Muscle layer of duodenum (tissue), 2 donors: ENCODE data around the gene CEP55.
"Not testable (repeated sequence)": the region's sequence is repeated elsewhere in the genome, so short reads cannot be mapped to it uniquely, and the experiment has no call there.

Experiments
- H3K27ac ChIP-seq: one replicate; pipeline ENCODE4 v1.7.0; 2013; ENCODE audit warnings: mild to moderate bottlenecking, low read length
- H3K27me3 ChIP-seq: one replicate; pipeline ENCODE4 v1.7.0; 2013; ENCODE audit warnings: low read depth, mild to moderate bottlenecking, control low read depth, low read length
- H3K36me3 ChIP-seq, 2 donors: one replicate each; pipeline ENCODE4 v1.7.0; 2013; ENCODE audit warnings: low read length in 2 of 2, control low read depth in 1 of 2, mild to moderate bottlenecking in 1 of 2; ENCODE audit not compliant: insufficient read depth in 2 of 2, control insufficient read depth in 1 of 2
- H3K4me1 ChIP-seq, 2 donors: one replicate each; pipeline ENCODE4 v1.7.0; 2013; ENCODE audit warnings: low read length in 2 of 2, mild to moderate bottlenecking in 2 of 2, control low read depth in 1 of 2, moderate library complexity in 1 of 2; ENCODE audit not compliant: insufficient read depth in 2 of 2, control insufficient read depth in 1 of 2
- H3K4me3 ChIP-seq, 2 donors: one replicate each; pipeline ENCODE4 v1.7.0; 2013; ENCODE audit warnings: low read length in 2 of 2, low read depth in 1 of 2, mild to moderate bottlenecking in 1 of 2
- H3K9me3 ChIP-seq, 2 donors: one replicate each; pipeline ENCODE4 v1.7.0; 2013; ENCODE audit warnings: low read length in 2 of 2, control low read depth in 1 of 2, mild to moderate bottlenecking in 1 of 2; ENCODE audit not compliant: control insufficient read depth in 1 of 2
- donor health status: healthy.

The CEP55 gene

DNA sequence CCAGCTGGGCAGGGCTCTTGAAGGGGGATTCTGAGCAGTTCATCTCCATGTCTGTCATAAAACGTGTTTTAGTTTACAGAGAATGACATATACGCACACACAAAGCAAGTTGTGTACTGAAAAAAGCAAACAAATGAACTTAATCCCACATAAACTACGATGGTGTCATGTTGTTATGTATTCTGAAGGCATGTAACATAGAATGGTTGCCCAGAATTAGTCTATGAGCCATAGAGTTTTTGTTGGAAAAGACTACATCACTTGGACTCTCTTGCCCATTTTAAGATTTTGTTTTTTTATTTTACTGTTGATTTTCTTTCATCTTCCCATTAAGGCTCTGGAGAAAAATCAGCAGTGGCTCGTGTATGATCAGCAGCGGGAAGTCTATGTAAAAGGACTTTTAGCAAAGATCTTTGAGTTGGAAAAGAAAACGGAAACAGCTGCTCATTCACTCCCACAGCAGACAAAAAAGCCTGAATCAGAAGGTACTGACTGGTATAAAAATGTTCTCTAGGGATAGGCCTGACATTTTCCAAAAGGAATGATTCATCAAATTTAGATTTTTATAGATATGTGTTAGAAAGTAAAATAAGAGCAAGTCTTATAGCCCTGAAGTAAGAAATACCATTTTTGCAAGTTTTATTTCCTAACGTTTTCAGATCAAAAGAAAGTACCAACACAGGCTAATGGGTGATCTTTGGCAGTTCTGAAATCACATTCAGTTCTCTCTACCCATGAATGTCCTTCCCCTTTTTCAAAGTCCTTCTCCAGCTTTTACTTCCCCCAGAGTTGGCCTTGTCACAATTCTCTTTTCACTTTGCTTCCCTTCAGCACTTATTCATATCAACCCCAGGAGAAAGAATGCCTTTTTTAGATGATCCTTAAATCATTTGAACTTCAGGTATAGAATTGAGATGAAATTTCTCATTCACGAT lies 18.9 kb downstream of the CEP55 start:
- Histone ChIP-seq H3K9me3 (no peaks in the 10 kb centered on the region), H3K4me3 (no peak overlapping the region), H3K27me3 (no peaks in the 10 kb centered on the region), H3K27ac (no peak overlapping the region), H3K36me3 (no peaks in the 10 kb centered on the region), H3K4me1 (no peaks in the 10 kb centered on the region)

DNA sequence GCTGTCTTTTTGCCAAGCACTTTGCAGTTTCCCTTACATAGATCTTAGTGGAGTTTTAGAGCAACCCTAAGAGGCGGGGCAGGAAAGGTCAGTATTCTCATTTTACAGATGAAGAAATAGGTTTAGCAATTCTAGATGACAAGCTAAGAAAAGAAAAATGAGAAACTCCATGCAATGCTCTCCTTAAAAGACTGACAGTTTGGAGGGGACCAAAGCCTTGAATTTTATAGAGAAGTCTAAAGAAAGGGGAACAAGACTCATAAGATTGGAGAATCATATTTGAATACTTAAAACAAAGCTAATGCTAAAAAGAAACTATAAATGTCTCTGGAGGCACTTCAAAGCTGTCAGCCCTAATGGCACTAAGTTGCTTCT lies 19.6 kb downstream of the CEP55 start:
- no peaks in the 10 kb centered on the region for H3K4me1 ChIP-seq
- no peaks in the 10 kb centered on the region for H3K36me3 ChIP-seq
- H3K27ac ChIP-seq = no peak overlapping the region
- H3K9me3 ChIP-seq = no peaks in the 10 kb centered on the region
- H3K4me3 ChIP-seq = no peak overlapping the region
- H3K27me3 ChIP-seq = no peaks in the 10 kb centered on the region

GRCh38 chr10:93518531-93518930 lies 22.1 kb downstream of the CEP55 start:
- H3K9me3 ChIP-seq = no peaks in the 10 kb centered on the region
- no peak overlapping the region for H3K27ac ChIP-seq
- no peak overlapping the region for H3K4me3 ChIP-seq
- H3K36me3 ChIP-seq = no peaks in the 10 kb centered on the region
- no peaks in the 10 kb centered on the region for H3K4me1 ChIP-seq
- H3K27me3 ChIP-seq = no peaks in the 10 kb centered on the region

DNA sequence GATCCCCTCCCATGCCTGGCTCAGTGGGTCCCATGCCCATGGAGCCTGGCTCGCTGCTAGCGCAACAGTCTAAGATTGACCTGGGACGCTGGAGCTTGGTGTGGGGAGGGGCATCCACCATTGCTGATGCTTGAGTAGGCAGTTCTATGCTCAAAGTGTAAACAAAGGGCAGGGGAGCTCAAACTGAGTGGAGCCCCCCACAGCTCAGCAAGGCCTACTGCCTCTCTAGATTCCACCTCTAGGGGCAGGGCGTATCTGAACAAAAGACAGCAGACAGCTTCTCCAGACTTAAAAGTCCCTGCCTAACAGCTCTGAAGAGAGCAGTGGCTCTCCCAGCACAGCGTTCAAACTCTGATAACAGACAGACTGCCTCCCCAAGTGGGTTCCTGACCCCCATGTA lies 38.9 kb downstream of the CEP55 start:
- Histone ChIP-seq H3K27ac (no peak overlapping the region), H3K36me3 (no peaks in the 10 kb centered on the region), H3K4me3 (no peak overlapping the region), H3K27me3 (no peaks in the 10 kb centered on the region), H3K4me1 (no peaks in the 10 kb centered on the region), H3K9me3 (no peaks in the 10 kb centered on the region)

DNA sequence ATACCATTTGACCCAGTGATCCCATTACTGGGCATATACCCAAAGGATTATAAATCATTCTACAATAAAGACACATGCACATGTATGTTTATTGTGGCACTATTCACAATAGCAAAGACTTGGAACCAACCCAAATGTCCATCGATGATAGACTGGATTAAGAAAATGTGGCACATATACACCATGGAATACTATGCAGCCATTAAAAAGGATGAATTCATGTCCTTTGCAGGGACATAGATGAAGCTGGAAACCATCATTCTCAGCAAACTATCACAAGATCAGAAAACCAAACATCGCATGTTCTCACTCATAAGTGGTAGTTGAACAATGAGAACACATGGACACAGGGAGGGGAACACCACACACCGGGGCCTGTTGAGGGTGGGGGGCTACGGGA lies 44.5 kb downstream of the CEP55 start:
- H3K4me3 ChIP-seq, H3K9me3 ChIP-seq, H3K36me3 ChIP-seq, H3K27ac ChIP-seq, H3K4me1 ChIP-seq, H3K27me3 ChIP-seq: not testable (repeated sequence)

DNA sequence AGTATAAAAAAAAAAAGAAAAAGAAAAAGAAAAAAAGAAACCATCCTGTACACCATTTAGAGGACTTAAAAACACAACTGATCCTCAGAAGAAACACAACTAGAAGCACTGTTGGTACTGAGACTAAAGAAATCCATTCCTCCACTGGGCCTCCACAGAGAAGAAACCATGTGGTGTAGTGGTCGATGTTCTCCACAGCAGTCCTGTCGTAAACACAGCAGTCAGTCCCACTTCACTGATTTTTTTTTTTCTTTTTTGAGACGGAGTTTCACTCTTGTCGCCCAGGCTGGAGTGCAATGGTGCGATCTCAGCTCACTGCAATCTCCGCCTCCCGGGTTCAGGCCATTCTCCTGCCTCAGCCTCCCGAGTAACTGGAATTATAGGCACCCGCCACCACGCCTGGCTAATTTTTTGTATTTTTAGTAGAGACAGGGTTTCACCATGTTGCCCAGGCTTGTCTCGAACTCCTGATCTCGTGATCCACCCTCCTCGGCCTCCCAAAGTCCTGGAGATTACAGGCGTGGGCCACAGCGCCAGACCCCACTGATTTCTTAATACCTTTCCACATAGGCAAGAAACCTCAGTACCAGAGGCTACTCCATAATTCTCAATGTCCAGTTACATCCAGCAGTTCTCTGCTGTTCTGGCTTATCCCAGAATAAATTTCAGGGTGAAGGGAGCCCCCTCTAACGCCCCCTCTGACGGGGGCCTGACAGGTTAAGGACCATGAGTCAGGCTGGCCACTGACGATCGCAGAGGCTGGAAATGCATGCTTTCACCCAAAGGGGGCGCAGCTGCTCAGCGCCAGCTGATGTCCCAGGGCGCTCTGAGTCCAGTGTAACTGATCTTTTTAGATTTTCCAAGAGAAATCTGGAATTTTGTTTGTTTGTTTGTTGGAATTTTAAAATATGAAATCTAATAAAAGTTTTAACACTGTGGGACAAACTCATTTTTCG lies 45.3 kb downstream of the CEP55 start:
- Histone ChIP-seq H3K36me3 (no peaks in the 10 kb centered on the region), H3K27me3 (no peaks in the 10 kb centered on the region), H3K4me3 (peak overlapping the region; percentile 42 to 47), H3K27ac (no peak overlapping the region), H3K9me3 (no peaks in the 10 kb centered on the region), H3K4me1 (no peaks in the 10 kb centered on the region)

- Histone ChIP-seq H3K4me1 (no peaks in the 10 kb centered on the region), H3K4me3 (peak overlapping the region; percentile 42 to 47), H3K9me3 (no peaks in the 10 kb centered on the region), H3K27ac (no peak overlapping the region), H3K36me3 (no peaks in the 10 kb centered on the region), H3K27me3 (no peaks in the 10 kb centered on the region)
Measured at GRCh38 chr10:93542358-93542791, 46.0 kb downstream of the CEP55 start.

GRCh38 chr10:93546995-93547394 lies 50.6 kb downstream of the CEP55 start:
- not testable (repeated sequence) for H3K27ac ChIP-seq, H3K27me3 ChIP-seq, H3K9me3 ChIP-seq, H3K4me1 ChIP-seq, H3K4me3 ChIP-seq, H3K36me3 ChIP-seq

- H3K36me3 ChIP-seq = no peaks in the 10 kb centered on the region
- H3K4me1 ChIP-seq = no peaks in the 10 kb centered on the region
- H3K27me3 ChIP-seq = no peaks in the 10 kb centered on the region
- no peak overlapping the region for H3K4me3 ChIP-seq
- no peak overlapping the region for H3K27ac ChIP-seq
- H3K9me3 ChIP-seq = no peaks in the 10 kb centered on the region
Measured at GRCh38 chr10:93547522-93547921, 51.1 kb downstream of the CEP55 start.

- Histone ChIP-seq H3K36me3 (no peaks in the 10 kb centered on the region), H3K27ac (no peak overlapping the region), H3K27me3 (no peaks in the 10 kb centered on the region), H3K9me3 (no peaks in the 10 kb centered on the region), H3K4me3 (no peak overlapping the region), H3K4me1 (no peaks in the 10 kb centered on the region)
Measured at GRCh38 chr10:93548376-93549071, 52.1 kb downstream of the CEP55 start.

- H3K4me1 ChIP-seq = no peaks in the 10 kb centered on the region
- no peaks in the 10 kb centered on the region for H3K9me3 ChIP-seq
- no peaks in the 10 kb centered on the region for H3K36me3 ChIP-seq
- no peaks in the 10 kb centered on the region for H3K27me3 ChIP-seq
- no peak overlapping the region for H3K27ac ChIP-seq
- no peak overlapping the region for H3K4me3 ChIP-seq
Measured at GRCh38 chr10:93550606-93551005, 54.2 kb downstream of the CEP55 start.
